ENCODE measurements around the gene FCN2.

Gene FCN2

DNA sequence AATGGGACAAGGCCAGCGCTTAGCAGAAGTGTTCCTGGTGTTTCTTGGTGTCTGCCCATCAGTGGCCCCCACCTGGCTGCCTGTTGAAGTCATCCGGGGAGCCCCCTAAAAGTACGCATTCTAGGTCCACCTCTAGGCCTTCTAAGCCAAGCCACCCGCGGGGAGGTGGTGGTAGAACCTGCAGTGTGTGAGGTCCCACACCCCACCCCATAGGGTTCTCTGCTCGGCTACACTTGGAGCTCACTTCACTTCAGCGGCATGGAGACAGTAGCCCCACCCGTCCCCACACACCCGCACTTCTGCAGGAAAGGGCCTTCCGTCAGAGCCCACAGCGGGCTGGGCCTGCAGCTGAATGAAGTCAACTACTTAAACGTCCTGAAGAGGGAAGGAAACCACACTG, 29.6 kb upstream of the FCN2 start:
- Histone ChIP-seq H3K27me3 (ENCODE audit: insufficient read depth, poor library complexity, severe bottlenecking) (peaks cover 24% of the 10 kb centered on the region), H3K27ac (ENCODE audit: poor library complexity, severe bottlenecking) (no peak overlapping the region), H3K4me1 (ENCODE audit: insufficient read depth, poor library complexity, severe bottlenecking) (no peaks in the 10 kb centered on the region), H3K9me3 (ENCODE audit: severe bottlenecking) (peaks cover 2% of the 10 kb centered on the region), H3K36me3 (ENCODE audit: low read depth) (no peaks in the 10 kb centered on the region), H3K4me3 (ENCODE audit: severe bottlenecking) (no peak overlapping the region)
- DNase-seq (ENCODE audit: low spot score) (peak; percentile 56), ATAC-seq (ENCODE audit: low read depth) (no peak)
- TF ChIP-seq, protein P1, sequence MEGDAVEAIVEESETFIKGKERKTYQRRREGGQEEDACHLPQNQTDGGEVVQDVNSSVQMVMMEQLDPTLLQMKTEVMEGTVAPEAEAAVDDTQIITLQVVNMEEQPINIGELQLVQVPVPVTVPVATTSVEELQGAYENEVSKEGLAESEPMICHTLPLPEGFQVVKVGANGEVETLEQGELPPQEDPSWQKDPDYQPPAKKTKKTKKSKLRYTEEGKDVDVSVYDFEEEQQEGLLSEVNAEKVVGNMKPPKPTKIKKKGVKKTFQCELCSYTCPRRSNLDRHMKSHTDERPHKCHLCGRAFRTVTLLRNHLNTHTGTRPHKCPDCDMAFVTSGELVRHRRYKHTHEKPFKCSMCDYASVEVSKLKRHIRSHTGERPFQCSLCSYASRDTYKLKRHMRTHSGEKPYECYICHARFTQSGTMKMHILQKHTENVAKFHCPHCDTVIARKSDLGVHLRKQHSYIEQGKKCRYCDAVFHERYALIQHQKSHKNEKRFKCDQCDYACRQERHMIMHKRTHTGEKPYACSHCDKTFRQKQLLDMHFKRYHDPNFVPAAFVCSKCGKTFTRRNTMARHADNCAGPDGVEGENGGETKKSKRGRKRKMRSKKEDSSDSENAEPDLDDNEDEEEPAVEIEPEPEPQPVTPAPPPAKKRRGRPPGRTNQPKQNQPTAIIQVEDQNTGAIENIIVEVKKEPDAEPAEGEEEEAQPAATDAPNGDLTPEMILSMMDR (IDR thresholded peaks at IDR 0.05; ENCODE audit: poor library complexity, severe bottlenecking) = no peak

DNA sequence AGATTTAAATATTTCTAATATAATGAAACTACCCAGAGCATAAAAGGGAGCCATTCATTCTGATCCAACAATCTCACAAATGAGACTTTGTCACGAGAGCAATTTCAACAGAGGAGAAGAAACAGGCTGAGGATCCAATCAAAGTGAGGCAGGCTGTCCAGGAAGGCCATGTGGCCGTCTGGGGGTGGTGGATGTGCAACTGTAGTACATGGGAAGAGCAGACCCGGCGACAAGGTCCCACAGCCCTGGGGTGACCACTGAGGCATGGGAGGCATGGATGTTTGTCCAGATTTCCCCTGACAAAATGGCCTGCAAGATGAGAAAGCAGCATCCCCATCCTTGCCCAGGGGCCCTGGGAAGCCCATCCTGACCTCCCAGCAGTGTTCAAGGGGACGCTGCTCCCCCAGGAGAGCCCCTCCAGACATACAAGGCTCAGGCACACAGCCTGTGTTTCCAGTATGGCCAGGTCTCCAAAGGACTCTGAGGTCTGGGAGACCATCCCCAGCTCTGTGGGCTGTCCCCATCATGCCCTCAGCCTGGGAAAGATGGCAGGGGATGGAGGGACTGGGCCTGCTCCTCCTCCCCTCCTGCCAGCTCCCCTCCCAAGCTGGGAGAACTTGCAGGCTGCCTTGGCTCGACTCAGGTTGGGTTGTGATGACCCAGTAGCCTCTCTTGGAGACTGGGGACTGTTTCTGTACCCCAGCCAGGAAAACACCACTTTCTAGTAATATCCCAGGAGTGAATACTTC, 27.5 kb upstream of the FCN2 start:
- Histone ChIP-seq H3K4me1 (ENCODE audit: insufficient read depth, poor library complexity, severe bottlenecking) (no peaks in the 10 kb centered on the region), H3K36me3 (ENCODE audit: low read depth) (no peaks in the 10 kb centered on the region), H3K4me3 (ENCODE audit: severe bottlenecking) (no peak overlapping the region), H3K9me3 (ENCODE audit: severe bottlenecking) (peaks cover 2% of the 10 kb centered on the region), H3K27ac (ENCODE audit: poor library complexity, severe bottlenecking) (no peak overlapping the region), H3K27me3 (ENCODE audit: insufficient read depth, poor library complexity, severe bottlenecking) (peaks cover 28% of the 10 kb centered on the region)
- DNase-seq (ENCODE audit: low spot score) (no peak), ATAC-seq (ENCODE audit: low read depth) (no peak)
- TF ChIP-seq, protein P1 (IDR thresholded peaks at IDR 0.05; ENCODE audit: poor library complexity, severe bottlenecking) = no peak

DNA sequence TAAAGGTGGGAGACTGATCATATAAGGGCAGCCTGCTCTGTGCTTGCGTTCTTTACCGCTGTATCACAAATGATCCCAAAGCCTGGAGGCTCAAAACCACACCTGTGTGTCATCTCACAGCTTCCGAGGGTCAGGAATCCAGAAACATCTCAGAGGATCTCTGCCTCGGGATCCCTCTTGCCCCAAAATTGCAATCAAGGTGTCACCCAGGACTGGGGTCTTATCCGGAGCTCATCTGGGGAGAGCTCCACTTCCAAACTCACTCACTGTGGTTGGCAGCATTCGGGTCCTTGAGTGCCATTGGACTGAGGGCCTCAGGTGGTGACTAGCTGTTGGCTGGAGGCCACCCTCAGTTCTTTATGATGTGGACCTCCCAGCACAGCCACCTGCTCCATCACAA, 26.7 kb upstream of the FCN2 start:
- Histone ChIP-seq H3K36me3 (ENCODE audit: low read depth) (no peaks in the 10 kb centered on the region), H3K9me3 (ENCODE audit: severe bottlenecking) (peaks cover 2% of the 10 kb centered on the region), H3K27ac (ENCODE audit: poor library complexity, severe bottlenecking) (no peak overlapping the region), H3K27me3 (ENCODE audit: insufficient read depth, poor library complexity, severe bottlenecking) (peaks cover 28% of the 10 kb centered on the region), H3K4me3 (ENCODE audit: severe bottlenecking) (no peak overlapping the region), H3K4me1 (ENCODE audit: insufficient read depth, poor library complexity, severe bottlenecking) (peaks cover 4% of the 10 kb centered on the region)
- TF ChIP-seq, protein P1 (IDR thresholded peaks at IDR 0.05; ENCODE audit: poor library complexity, severe bottlenecking) = no peak
- DNase-seq (ENCODE audit: low spot score) = no peak
- no peak for ATAC-seq (ENCODE audit: low read depth)

DNA sequence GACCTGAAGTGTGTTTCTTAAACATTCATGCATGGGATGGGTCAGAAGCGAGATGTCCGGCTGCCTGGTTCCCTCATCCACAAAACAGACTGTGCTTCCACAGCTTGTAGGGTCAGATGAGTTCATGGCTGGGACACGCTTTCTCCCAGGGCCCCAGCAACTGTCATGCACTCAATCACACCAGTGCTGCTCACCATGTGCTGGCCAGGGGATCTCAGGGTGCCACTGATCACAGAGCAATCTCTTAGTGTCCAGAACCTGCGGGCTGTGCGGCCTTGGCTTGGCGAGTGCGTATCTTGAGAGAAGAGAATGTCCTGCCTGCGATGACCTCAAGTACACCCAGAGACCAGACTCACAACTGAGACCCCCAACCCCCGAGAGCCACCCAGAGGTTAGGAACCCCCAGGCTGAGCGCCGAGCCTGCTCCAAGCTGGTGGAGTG, 26.0 kb upstream of the FCN2 start:
- H3K4me3 ChIP-seq (ENCODE audit: severe bottlenecking) = no peak overlapping the region
- DNase-seq (ENCODE audit: low spot score) (no peak), ATAC-seq (ENCODE audit: low read depth) (no peak)
- peaks cover 7% of the 10 kb centered on the region for H3K4me1 ChIP-seq (ENCODE audit: insufficient read depth, poor library complexity, severe bottlenecking)
- H3K27ac ChIP-seq (ENCODE audit: poor library complexity, severe bottlenecking) = no peak overlapping the region
- TF ChIP-seq, protein P1 (IDR thresholded peaks at IDR 0.05; ENCODE audit: poor library complexity, severe bottlenecking) = no peak
- H3K36me3 ChIP-seq (ENCODE audit: low read depth) = no peaks in the 10 kb centered on the region
- H3K27me3 ChIP-seq (ENCODE audit: insufficient read depth, poor library complexity, severe bottlenecking) = peaks cover 28% of the 10 kb centered on the region
- peaks cover 4% of the 10 kb centered on the region for H3K9me3 ChIP-seq (ENCODE audit: severe bottlenecking)

DNA sequence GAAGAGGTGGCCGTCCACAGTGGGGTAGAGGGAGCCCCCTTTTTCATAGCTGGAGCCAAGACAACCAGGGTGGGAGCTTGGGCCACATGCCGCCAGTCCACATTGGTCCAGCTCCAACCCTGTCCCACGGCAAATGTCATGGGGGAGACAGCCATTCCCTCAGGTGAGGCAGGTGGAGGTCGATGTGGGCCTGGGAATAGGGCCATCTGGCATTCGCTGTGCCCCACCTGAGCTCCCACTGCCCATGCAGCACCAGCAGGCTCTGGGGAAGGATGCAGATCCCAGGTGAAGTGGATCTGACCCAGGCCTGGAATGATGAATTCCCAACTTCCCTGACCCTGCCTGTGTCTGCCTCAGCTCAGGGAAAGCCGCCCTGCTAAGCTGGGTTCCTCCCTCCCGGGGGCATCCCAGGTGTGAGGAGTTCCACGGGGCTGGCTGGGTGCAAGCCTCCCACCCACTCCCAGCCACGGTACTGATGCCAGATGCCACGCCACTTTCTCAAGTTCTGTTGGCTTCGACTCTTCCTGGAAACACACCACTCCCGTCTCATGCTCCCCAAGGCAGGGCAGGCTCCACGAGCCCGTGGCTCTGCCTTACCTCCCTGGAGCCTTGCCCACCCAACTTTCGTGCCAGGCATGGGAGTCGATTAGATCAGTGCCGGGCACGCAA, 25.2 kb upstream of the FCN2 start:
- DNase-seq (ENCODE audit: low spot score) (no peak), ATAC-seq (ENCODE audit: low read depth) (no peak)
- Histone ChIP-seq H3K36me3 (ENCODE audit: low read depth) (no peaks in the 10 kb centered on the region), H3K27ac (ENCODE audit: poor library complexity, severe bottlenecking) (no peak overlapping the region), H3K4me1 (ENCODE audit: insufficient read depth, poor library complexity, severe bottlenecking) (peaks cover 7% of the 10 kb centered on the region), H3K4me3 (ENCODE audit: severe bottlenecking) (no peak overlapping the region), H3K9me3 (ENCODE audit: severe bottlenecking) (peaks cover 4% of the 10 kb centered on the region), H3K27me3 (ENCODE audit: insufficient read depth, poor library complexity, severe bottlenecking) (peaks cover 28% of the 10 kb centered on the region)
- TF ChIP-seq, protein P1 (IDR thresholded peaks at IDR 0.05; ENCODE audit: poor library complexity, severe bottlenecking) = no peak

All from RWPE2 (cell line).